Type B pancreatic cell (in vitro differentiated cells): Measurements from ENCODE around the gene SMAD6. TPM values are rescaled to one million over a fixed set of nuclear protein-coding genes. Genes with fewer than 3 reads are reported as not detected.

Experiments used
- DNase-seq: peaks from one replicate; pipeline ENCODE4 v3.0.0; 2021; ENCODE audit warnings: mixed read lengths; ENCODE audit not compliant: unreplicated experiment; ENCODE audit errors: extremely low spot score
- H3K27ac Mint-ChIP-seq: 2 replicates; pipeline ENCODE4 v1.8.0; 2021; ENCODE audit warnings: mild to moderate bottlenecking, mixed read lengths
- H3K27me3 Mint-ChIP-seq: 2 replicates; pipeline ENCODE4 v1.8.0; 2021; ENCODE audit warnings: mixed read lengths
- H3K36me3 Mint-ChIP-seq: 2 replicates; pipeline ENCODE4 v1.8.0; 2021; ENCODE audit warnings: mixed read lengths
- H3K4me1 Mint-ChIP-seq: one replicate; pipeline ENCODE4 v1.8.0; 2021; ENCODE audit warnings: mixed read lengths; ENCODE audit not compliant: unreplicated experiment
- H3K4me3 Mint-ChIP-seq: 2 replicates; pipeline ENCODE4 v1.8.0; 2021; ENCODE audit warnings: mild to moderate bottlenecking, mixed read lengths
- H3K9me3 Mint-ChIP-seq: 2 replicates; pipeline ENCODE4 v1.8.0; 2021; ENCODE audit warnings: mixed read lengths
- CTCF ChIP-seq: fragments of 200-600 bp; sonication (generic); conservative IDR thresholded peaks from 2 replicates; pipeline ENCODE4 v1.5.0; 2021; ENCODE audit warnings: antibody characterized with exemption, mild to moderate bottlenecking
- total RNA-seq: library from RNA; stranded (reverse); gene quantifications from 2 replicates; pipeline ENCODE4 v1.2.1, GENCODE V29; 2021; ENCODE audit warnings: low replicate concordance

Gene SMAD6
- total RNA-seq, 1 donor from 2014 or later = 31.7 TPM

- Mint-ChIP-seq H3K4me3 (peak overlapping the region; percentile 81), H3K4me1 (peaks cover 60% of the 10 kb centered on the region), H3K27me3 (peaks cover 5% of the 10 kb centered on the region)
These were observed 47.2 kb upstream of the SMAD6 start for GRCh38 chr15:66654739-66655375.

GRCh38 chr15:66655511-66655910, 46.5 kb upstream of the SMAD6 start:
- Mint-ChIP-seq H3K9me3 (no peaks in the 10 kb centered on the region), H3K36me3 (no peaks in the 10 kb centered on the region), H3K27me3 (peaks cover 5% of the 10 kb centered on the region), H3K4me1 (peaks cover 55% of the 10 kb centered on the region), H3K27ac (peak overlapping the region; percentile 94), H3K4me3 (peak overlapping the region; percentile 81)
- DNase-seq = no peak
- no peak for TF ChIP-seq CTCF

More at GRCh38 chr15:66654739-66655375, 47.2 kb upstream of the SMAD6 start:
- no peaks in the 10 kb centered on the region for H3K9me3 Mint-ChIP-seq
- no peaks in the 10 kb centered on the region for H3K36me3 Mint-ChIP-seq
- H3K27ac Mint-ChIP-seq = peak overlapping the region; percentile 94
- no peak for TF ChIP-seq CTCF
- no peak for DNase-seq

GRCh38 chr15:66655997-66656396, 46.0 kb upstream of the SMAD6 start:
- DNase-seq = no peak
- peak overlapping the region; percentile 94 for H3K27ac Mint-ChIP-seq
- TF ChIP-seq CTCF = no peak
- H3K9me3 Mint-ChIP-seq = no peaks in the 10 kb centered on the region
- H3K27me3 Mint-ChIP-seq = peaks cover 5% of the 10 kb centered on the region
- peaks cover 55% of the 10 kb centered on the region for H3K4me1 Mint-ChIP-seq
- H3K36me3 Mint-ChIP-seq = no peaks in the 10 kb centered on the region
- H3K4me3 Mint-ChIP-seq = peak overlapping the region; percentile 81

- Mint-ChIP-seq H3K36me3 (no peaks in the 10 kb centered on the region), H3K27me3 (peaks cover 5% of the 10 kb centered on the region), H3K9me3 (no peaks in the 10 kb centered on the region), H3K4me3 (peak overlapping the region; percentile 65), H3K4me1 (peaks cover 49% of the 10 kb centered on the region), H3K27ac (peak overlapping the region; percentile 94)
- no peak for DNase-seq
- no peak for TF ChIP-seq CTCF
These were observed 44.6 kb upstream of the SMAD6 start for GRCh38 chr15:66657185-66658020.

GRCh38 chr15:66658044-66658443, 44.0 kb upstream of the SMAD6 start:
- TF ChIP-seq CTCF = no peak
- no peaks in the 10 kb centered on the region for H3K36me3 Mint-ChIP-seq
- peak overlapping the region; percentile 94 for H3K27ac Mint-ChIP-seq
- peaks cover 43% of the 10 kb centered on the region for H3K4me1 Mint-ChIP-seq
- no peak overlapping the region for H3K4me3 Mint-ChIP-seq
- no peaks in the 10 kb centered on the region for H3K9me3 Mint-ChIP-seq
- DNase-seq = no peak
- H3K27me3 Mint-ChIP-seq = peaks cover 5% of the 10 kb centered on the region
